Activated T-cell treated with anti-CD3 and anti-CD28 coated beads, Interleukin-2, amount 50 U/mL, for 4 hours (primary cell): Measurements from ENCODE around the gene MAST4. TPM values are rescaled to one million over a fixed set of nuclear protein-coding genes. Genes with fewer than 3 reads are reported as not detected.
A peak's percentile ranks its signal among the peaks of the same experiment; 100 is the strongest.

Experiments
- ATAC-seq, 2 donors: fragments of 200-7000 bp; cut with Tn5 transposase; one replicate each; pipeline ENCODE4 v1.10.0; 2021
- DNase-seq: peaks from one replicate; pipeline ENCODE4 v3.0.0-alpha.2; 2020
- H3K27me3 Mint-ChIP-seq: one replicate; pipeline ENCODE4 v1.8.0; 2021; ENCODE audit warnings: low read depth, mixed read lengths
- H3K36me3 Mint-ChIP-seq: one replicate; pipeline ENCODE4 v1.8.0; 2022; ENCODE audit warnings: mixed read lengths; ENCODE audit not compliant: insufficient read depth
- H3K4me1 Mint-ChIP-seq: one replicate; pipeline ENCODE4 v1.8.0; 2021; ENCODE audit warnings: low read depth, mixed read lengths
- H3K4me3 Mint-ChIP-seq: one replicate; pipeline ENCODE4 v1.8.0; 2021; ENCODE audit warnings: mild to moderate bottlenecking, moderate library complexity, mixed read lengths
- H3K9me3 Mint-ChIP-seq: one replicate; pipeline ENCODE4 v1.8.0; 2021; ENCODE audit warnings: mixed read lengths
- total RNA-seq, 3 donors: library from RNA; stranded (reverse); gene quantifications; one replicate each; pipeline ENCODE4 v1.2.1, GENCODE V29; 2021

MAST4 gene
- total RNA-seq, 3 donors from 2014 or later: 9.5 to 16.5 (median 15.5) TPM

- H3K4me3 Mint-ChIP-seq: no peak overlapping the region
- H3K4me1 Mint-ChIP-seq: peaks cover 23% of the 10 kb centered on the region
- peaks cover 32% of the 10 kb centered on the region for H3K36me3 Mint-ChIP-seq
- DNase-seq (no peak), ATAC-seq (peak; percentile 71 to 75)
- H3K9me3 Mint-ChIP-seq: no peaks in the 10 kb centered on the region
- no peaks in the 10 kb centered on the region for H3K27me3 Mint-ChIP-seq
Measured at GRCh38 chr5:67065237-67065636, 469.0 kb downstream of the MAST4 start.

GRCh38 chr5:67065696-67066095, 469.5 kb downstream of the MAST4 start:
- DNase-seq: no peak
- H3K27me3 Mint-ChIP-seq: no peaks in the 10 kb centered on the region
- no peaks in the 10 kb centered on the region for H3K9me3 Mint-ChIP-seq
- peak; percentile 78 to 79 for ATAC-seq
- H3K4me1 Mint-ChIP-seq: peaks cover 23% of the 10 kb centered on the region
- H3K36me3 Mint-ChIP-seq: peaks cover 30% of the 10 kb centered on the region
- H3K4me3 Mint-ChIP-seq: no peak overlapping the region

GRCh38 chr5:67066815-67067214, 470.6 kb downstream of the MAST4 start:
- Mint-ChIP-seq H3K4me1 (peaks cover 20% of the 10 kb centered on the region), H3K9me3 (no peaks in the 10 kb centered on the region), H3K4me3 (no peak overlapping the region), H3K27me3 (no peaks in the 10 kb centered on the region), H3K36me3 (peaks cover 21% of the 10 kb centered on the region)
- ATAC-seq: no peak
- DNase-seq: no peak

- no peak for ATAC-seq
Measured at GRCh38 chr5:67073045-67073680, 477.0 kb downstream of the MAST4 start.

GRCh38 chr5:67077296-67077695, 481.1 kb downstream of the MAST4 start:
- no peak overlapping the region for H3K4me3 Mint-ChIP-seq
- no peak for ATAC-seq
- DNase-seq: no peak
- no peaks in the 10 kb centered on the region for H3K27me3 Mint-ChIP-seq
- H3K4me1 Mint-ChIP-seq: peaks cover 4% of the 10 kb centered on the region
- peaks cover 6% of the 10 kb centered on the region for H3K36me3 Mint-ChIP-seq
- H3K9me3 Mint-ChIP-seq: no peaks in the 10 kb centered on the region

More at GRCh38 chr5:67073045-67073680, 477.0 kb downstream of the MAST4 start:
- Mint-ChIP-seq H3K27me3 (no peaks in the 10 kb centered on the region), H3K9me3 (no peaks in the 10 kb centered on the region), H3K4me1 (no peaks in the 10 kb centered on the region), H3K36me3 (peaks cover 6% of the 10 kb centered on the region), H3K4me3 (no peak overlapping the region)
- no peak for DNase-seq

- H3K36me3 Mint-ChIP-seq: no peaks in the 10 kb centered on the region
Measured at GRCh38 chr5:67081261-67081660, 485.1 kb downstream of the MAST4 start.

GRCh38 chr5:67082941-67083340, 486.7 kb downstream of the MAST4 start:
- Mint-ChIP-seq H3K4me3 (no peak overlapping the region), H3K27me3 (no peaks in the 10 kb centered on the region), H3K36me3 (no peaks in the 10 kb centered on the region), H3K4me1 (peaks cover 4% of the 10 kb centered on the region), H3K9me3 (no peaks in the 10 kb centered on the region)
- ATAC-seq (no peak), DNase-seq (no peak)

More at GRCh38 chr5:67081261-67081660, 485.1 kb downstream of the MAST4 start:
- ATAC-seq: no peak
- Mint-ChIP-seq H3K4me3 (no peak overlapping the region), H3K9me3 (no peaks in the 10 kb centered on the region), H3K27me3 (no peaks in the 10 kb centered on the region), H3K4me1 (peaks cover 4% of the 10 kb centered on the region)
- no peak for DNase-seq

- no peak overlapping the region for H3K4me3 Mint-ChIP-seq
- no peak for ATAC-seq
- DNase-seq: no peak
- H3K27me3 Mint-ChIP-seq: no peaks in the 10 kb centered on the region
- no peaks in the 10 kb centered on the region for H3K9me3 Mint-ChIP-seq
- peaks cover 3% of the 10 kb centered on the region for H3K36me3 Mint-ChIP-seq
- peaks cover 2% of the 10 kb centered on the region for H3K4me1 Mint-ChIP-seq
Measured at GRCh38 chr5:67085616-67086015, 489.4 kb downstream of the MAST4 start.

- no peaks in the 10 kb centered on the region for H3K9me3 Mint-ChIP-seq
- no peaks in the 10 kb centered on the region for H3K4me1 Mint-ChIP-seq
- ATAC-seq: no peak
- no peak for DNase-seq
- H3K4me3 Mint-ChIP-seq: no peak overlapping the region
- H3K27me3 Mint-ChIP-seq: no peaks in the 10 kb centered on the region
- H3K36me3 Mint-ChIP-seq: peaks cover 16% of the 10 kb centered on the region
Measured at GRCh38 chr5:67089200-67089725, 493.1 kb downstream of the MAST4 start.

GRCh38 chr5:67090040-67090439, 493.8 kb downstream of the MAST4 start:
- H3K27me3 Mint-ChIP-seq: no peaks in the 10 kb centered on the region
- DNase-seq (no peak), ATAC-seq (no peak)
- no peak overlapping the region for H3K4me3 Mint-ChIP-seq
- no peaks in the 10 kb centered on the region for H3K4me1 Mint-ChIP-seq
- peaks cover 16% of the 10 kb centered on the region for H3K36me3 Mint-ChIP-seq
- H3K9me3 Mint-ChIP-seq: no peaks in the 10 kb centered on the region

GRCh38 chr5:67090593-67090992, 494.4 kb downstream of the MAST4 start:
- ATAC-seq (no peak), DNase-seq (no peak)
- no peak overlapping the region for H3K4me3 Mint-ChIP-seq
- no peaks in the 10 kb centered on the region for H3K9me3 Mint-ChIP-seq
- H3K4me1 Mint-ChIP-seq: no peaks in the 10 kb centered on the region
- H3K36me3 Mint-ChIP-seq: peaks cover 21% of the 10 kb centered on the region
- no peaks in the 10 kb centered on the region for H3K27me3 Mint-ChIP-seq

- no peak overlapping the region for H3K4me3 Mint-ChIP-seq
- no peaks in the 10 kb centered on the region for H3K4me1 Mint-ChIP-seq
- DNase-seq (no peak), ATAC-seq (no peak)
- peaks cover 33% of the 10 kb centered on the region for H3K36me3 Mint-ChIP-seq
- no peaks in the 10 kb centered on the region for H3K9me3 Mint-ChIP-seq
- no peaks in the 10 kb centered on the region for H3K27me3 Mint-ChIP-seq
Measured at GRCh38 chr5:67092535-67092934, 496.3 kb downstream of the MAST4 start.

- Mint-ChIP-seq H3K9me3 (no peaks in the 10 kb centered on the region), H3K4me3 (no peak overlapping the region), H3K4me1 (no peaks in the 10 kb centered on the region), H3K36me3 (peaks cover 33% of the 10 kb centered on the region), H3K27me3 (no peaks in the 10 kb centered on the region)
- no peak for DNase-seq
- no peak for ATAC-seq
Measured at GRCh38 chr5:67093279-67093678, 497.1 kb downstream of the MAST4 start.

GRCh38 chr5:67094476-67095300, 498.5 kb downstream of the MAST4 start:
- Mint-ChIP-seq H3K36me3 (peaks cover 35% of the 10 kb centered on the region), H3K27me3 (no peaks in the 10 kb centered on the region), H3K4me3 (no peak overlapping the region), H3K9me3 (no peaks in the 10 kb centered on the region), H3K4me1 (peaks cover 3% of the 10 kb centered on the region)
- ATAC-seq (no peak), DNase-seq (no peak)
